Myocyte (in vitro differentiated cells): ENCODE data around the gene FZD4. TPM values are rescaled to one million over a fixed set of nuclear protein-coding genes. Genes with fewer than 3 reads are reported as not detected.
"Not testable (repeated sequence)": the region's sequence is repeated elsewhere in the genome, so short reads cannot be mapped to it uniquely, and the experiment has no call there.

Experiments
- DNase-seq: peaks from one replicate; pipeline ENCODE4 v3.0.0-alpha.2; 2012; ENCODE audit warnings: low read depth
- total RNA-seq: library from RNA; depleted of rRNA; stranded (reverse); fragments of >200 nt; gene quantifications from 2 replicates; pipeline ENCODE4 v1.2.3, GENCODE V29; 2014

Gene FZD4
- total RNA-seq, 1 donor from 2014 or later = 5.0 TPM

GRCh38 chr11:86977441-86978050 is 22.4 kb upstream of the FZD4 start:
- DNase-seq = no peak

DNA sequence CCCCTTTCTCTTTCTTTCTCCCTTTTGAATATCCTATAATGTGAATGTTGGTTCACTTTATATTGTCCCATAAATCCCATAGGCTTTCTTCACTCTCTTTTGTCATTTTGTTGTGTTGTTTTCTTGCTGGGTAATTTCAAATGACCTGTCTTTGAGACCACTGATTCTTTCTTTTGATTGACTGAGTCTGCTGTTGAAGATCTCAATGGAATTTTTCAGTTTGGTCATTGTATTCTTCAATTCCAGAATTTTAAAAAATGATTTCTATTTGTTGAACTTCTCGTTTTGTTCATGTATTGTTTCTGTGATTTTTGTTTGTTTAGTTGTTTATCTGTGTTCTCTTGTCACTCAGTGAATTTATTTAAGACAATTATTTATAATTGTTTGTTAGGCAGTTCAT is 17.5 kb upstream of the FZD4 start:
- no peak for DNase-seq

DNA sequence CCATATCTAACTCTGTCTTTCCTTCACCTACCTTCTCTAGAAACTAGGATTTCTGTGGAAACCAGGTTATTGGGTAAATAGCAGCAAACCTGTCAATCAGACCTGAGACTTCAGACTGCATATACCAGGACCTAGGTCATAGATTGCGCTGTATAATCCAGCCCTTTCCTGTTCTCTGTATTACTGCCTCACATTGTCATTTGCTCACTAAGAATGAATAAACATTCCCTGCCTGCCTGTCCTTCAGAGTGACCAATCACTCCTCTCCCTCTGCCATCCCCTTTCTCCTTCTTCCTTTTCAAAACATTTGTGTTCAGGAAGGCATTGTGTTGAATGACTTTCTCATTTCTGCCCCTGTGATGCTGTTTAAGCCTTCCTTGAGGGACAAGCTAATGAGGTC is 14.1 kb upstream of the FZD4 start:
- DNase-seq = no peak

DNA sequence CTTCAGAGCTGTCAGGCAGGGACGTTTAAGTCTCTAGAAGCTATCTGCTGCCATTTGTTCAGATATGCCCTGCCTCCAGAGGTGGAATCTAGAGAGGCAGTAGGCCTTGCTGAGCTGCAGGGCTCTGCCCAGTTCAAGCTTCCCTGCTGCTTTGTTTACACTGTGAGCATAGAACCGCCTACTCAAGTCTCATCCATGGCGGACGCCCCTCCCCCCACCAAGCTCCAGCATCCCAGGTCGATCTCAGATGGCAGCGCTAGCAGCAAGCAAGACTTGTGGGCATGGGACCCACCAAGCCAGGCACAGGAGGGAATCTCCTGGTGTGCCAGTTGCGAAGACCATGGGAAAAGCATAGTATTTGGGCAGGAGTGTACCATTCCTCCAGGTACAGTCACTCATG is 12.4 kb upstream of the FZD4 start:
- DNase-seq = not testable (repeated sequence)

DNA sequence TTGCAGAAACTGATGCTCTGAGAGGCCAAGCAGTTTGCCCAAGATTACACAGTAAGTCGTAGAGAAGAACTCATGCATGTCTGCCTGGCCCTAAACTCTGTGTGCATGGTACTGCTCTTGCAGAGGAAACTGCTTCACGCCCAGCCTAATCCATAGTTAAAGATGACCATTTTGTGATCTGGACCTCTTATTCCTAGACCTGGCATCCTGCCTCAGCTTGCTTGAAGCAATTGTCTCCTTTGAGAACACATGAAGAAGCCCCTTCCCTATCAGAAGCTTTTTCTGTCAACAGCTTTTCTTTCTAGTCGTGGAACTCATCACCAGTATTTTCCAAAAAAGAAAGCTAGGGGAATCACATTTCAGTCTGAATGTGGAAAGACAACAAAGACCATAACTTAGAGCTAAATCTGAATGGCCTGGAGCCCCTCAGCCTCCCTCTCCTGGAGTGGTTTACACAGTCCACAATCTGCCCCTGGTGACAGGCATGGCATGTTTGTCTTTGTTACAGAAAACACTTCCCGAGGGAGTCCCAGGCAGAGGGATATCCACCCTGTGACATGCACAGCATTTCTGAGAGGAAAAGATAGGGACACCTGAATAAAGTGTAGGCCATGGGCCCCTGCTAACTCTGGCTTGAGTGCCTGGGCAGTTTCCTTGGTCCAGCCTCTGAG is 2.9 kb upstream of the FZD4 start:
- no peak for DNase-seq

DNA sequence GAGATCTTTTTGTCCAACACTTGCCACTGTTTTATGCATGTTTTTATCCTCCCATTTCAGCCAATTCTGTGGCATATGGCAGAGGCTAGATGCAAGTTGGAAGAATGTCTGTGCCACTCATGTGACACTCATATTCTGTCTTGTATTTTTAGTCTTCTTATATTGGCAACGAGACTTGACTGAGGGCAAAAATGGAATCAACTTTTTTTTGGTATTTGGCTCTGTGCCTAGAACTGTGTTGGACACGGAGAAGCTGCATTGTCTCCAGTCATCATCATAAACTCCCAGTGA is 1.7 kb upstream of the FZD4 start:
- DNase-seq = no peak

DNA sequence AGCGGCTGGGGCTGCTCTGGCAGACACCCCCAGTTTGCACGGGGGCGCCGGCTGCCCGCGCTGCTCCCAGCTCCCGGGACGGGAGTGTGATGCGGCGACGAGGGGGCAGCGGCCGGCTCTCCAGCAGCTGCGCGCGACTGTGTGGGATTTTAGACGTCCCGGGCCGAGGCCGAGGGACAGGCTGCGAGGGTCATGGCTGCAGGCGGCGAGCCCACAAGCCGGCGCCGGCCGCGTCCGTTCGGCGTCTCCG is 159 bp downstream of the FZD4 start:
- DNase-seq = no peak

DNA sequence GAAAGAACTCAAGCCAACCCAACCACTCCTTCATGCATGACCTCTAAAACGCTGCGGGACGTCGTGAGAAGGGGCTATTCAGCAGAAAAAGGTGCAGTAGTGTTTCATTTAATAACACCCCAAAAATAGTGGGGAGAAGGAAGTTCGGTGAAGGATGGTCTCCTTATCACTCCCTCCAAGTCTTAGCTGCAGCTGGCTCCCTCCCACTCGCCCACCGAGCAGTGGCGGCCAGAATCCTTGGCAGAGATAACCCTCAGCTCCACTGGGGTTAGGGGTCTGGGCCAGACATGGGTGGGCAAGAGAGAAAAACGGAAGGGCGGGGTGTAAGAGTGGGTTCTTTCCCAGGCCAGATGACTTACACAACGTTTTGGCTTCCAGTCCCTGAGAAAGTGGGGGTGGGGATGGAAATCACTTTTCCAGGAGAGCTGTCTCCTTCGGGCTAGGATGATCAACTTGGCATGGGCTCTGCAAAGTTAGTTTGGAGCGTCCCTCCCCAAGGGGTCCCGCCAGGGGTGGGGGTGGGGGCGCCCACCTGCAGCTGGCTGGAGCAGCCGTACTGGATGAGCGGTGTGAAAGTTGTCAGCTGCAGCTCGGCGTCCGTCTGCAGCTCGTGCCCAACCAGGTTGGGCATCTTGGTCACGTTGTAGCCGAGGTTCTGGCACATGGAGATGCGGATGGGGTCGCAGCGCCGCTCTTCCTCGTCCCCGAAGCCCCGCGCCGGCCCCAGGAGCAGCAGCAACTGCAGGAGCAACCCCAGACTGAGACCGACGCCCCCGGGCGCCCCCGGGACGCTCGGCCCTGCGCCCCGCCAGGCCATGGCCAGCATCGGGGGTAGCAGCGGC is 705 bp downstream of the FZD4 start:
- peak; percentile 18 for DNase-seq

DNA sequence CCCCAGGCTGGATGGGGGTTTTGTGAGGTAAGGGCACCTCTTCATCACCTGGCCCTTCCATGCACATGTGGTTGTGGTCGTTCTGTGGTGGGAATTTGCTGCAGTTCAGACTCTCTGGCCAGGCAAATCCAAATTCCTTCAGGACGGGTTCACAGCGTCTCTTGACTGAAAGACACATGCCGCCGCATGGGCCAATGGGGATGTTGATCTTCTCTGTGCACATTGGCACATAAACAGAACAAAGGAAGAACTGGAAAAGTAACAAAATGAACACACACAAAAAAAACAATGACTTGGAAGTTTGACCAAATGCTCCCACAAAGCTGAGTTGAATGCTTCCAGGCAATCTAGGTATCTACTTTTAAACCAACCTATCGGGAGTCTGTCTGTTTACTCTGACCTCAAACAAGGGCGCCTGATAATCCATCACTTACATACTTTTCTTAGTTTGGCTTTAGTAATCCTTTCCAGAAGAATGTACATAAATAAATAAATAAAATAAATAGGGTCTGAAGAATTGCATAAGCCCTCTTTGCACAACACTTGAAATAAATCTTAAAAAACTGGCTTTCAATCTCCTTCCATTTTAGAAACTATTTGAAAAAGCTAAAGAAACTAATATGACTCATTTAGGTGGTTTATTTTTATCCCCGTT is 2.8 kb downstream of the FZD4 start:
- DNase-seq = no peak

- no peak for DNase-seq
These were observed 3.5 kb downstream of the FZD4 start for GRCh38 chr11:86951706-86952105.

GRCh38 chr11:86950661-86950995 is 4.6 kb downstream of the FZD4 start:
- no peak for DNase-seq

DNA sequence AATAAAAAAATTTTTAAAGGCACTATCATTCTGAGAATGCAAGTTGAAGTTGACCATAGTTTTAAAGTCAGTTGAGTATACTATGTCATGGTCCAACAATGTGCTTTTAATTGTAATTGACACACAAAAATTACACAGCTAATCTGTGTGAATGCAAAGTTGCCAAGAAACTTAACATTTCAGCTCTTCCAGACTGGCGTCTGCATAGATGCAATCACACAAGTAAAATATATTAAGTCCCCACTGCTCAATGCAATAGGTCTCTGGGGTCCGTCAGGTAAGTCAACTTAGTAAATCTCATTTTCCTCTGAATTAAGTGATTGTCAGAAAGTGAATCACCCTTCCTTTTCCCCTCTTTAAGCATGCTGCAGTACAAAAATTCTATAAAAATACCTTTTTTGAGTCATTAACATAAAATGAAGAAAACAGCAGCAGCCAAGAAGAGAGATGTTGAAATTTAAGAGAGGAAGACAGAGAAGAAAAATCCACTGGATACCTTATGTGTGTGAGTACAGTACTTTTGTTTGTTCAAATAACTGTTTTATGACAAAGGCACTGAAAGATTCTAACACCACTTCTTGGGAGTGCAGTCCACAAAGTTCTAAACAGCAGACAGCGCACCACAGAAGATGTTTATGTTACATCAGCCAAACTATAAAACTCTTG is 5.1 kb downstream of the FZD4 start:
- DNase-seq = no peak

DNA sequence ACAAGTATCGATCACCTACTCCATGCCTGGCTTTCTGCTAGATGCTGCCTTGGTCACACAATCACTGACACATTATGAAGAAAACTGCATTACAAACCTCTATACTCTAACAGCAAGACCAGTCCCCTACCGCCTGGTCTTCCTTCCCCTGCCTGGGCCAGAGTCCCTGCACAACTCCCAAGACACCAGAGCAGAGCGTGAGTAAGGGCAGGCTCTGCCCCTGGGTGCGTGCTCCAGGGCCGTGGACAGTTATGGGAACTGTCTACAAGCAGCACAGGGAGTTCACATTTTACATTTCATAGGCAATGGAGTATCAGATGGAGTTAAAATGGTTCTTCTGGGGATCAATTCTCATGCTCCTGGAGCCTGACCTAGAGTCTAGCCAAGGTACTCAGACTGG is 6.5 kb downstream of the FZD4 start:
- no peak for DNase-seq

GRCh38 chr11:86947541-86947940 is 7.7 kb downstream of the FZD4 start:
- DNase-seq = no peak

GRCh38 chr11:86943505-86943904 is 11.7 kb downstream of the FZD4 start:
- not testable (repeated sequence) for DNase-seq

- no peak for DNase-seq
These were observed 13.2 kb downstream of the FZD4 start for GRCh38 chr11:86941871-86942599.

DNA sequence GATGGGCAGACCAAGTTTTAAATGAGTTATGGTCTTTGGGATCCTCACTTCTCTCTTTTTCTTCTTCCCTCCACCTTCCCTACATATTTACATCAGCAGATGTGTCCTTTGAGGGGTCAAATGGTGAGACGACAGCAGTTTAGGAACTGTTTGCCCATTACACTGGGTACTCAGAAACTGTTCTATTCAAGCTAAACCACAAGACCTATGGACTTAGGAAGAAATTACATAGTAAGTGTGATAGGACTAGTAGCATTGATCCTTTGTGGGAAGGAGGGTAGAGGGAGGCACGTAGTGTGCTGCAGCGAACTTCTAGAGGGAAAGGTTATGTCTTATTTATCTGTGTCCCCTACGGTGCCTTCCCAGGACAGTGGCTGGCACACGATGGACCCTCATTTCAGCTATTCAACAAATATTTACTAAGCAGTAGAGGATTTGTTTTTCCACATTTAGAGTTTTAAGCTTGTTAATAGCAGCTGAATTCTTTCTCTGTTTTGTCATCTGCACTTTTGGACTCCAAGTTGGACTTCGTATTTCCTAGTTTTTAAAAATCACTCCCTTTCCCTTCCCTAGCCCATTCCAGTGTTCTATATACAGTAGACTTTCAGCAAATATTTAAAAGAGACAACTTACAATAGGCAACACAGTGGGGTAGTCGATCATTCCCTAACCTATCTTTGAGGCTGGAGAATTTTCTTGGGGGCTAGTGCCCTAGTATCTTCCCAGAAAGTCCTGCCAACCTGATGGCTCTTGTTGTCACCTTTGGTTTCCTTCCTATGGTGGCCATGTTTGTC is 13.9 kb downstream of the FZD4 start:
- no peak for DNase-seq

DNA sequence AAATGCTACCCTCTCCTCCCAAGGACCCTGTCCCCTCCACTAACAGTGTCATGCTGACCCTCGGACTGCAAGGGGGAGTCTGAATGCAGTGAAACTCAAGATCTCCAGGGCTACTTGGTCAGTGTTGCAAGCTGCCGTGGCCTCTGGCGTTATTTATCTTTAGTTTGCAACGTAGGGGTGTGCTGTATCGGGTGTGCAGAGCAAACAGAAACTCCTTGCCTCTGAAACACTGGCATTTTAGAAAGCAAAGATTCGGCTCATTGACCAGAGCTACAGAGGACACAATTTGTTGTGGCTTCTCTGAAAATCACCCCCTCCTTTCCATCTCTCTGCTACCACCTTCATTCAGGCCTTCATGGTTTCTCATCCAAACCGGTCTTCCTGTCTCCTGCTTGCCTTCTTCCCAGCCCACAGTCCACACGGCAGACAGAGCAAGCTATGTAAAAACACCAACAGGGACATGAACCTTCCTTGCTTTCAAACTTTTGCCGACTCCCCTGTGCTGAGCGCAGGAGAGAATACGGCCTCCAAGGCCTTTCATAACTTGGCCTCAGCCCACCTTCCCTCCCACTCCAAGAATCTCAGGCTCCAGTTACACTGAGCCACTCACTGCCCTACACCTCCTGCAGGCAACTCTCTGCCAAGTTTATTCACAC is 14.9 kb downstream of the FZD4 start:
- peak; percentile 80 for DNase-seq

GRCh38 chr11:86938900-86939880 is 16.0 kb downstream of the FZD4 start:
- DNase-seq = peak; percentile 76
